ENCODE data around the gene NTSR2. TPM values are rescaled to one million over a fixed set of nuclear protein-coding genes. Genes with fewer than 3 reads are reported as not detected.

The NTSR2 gene, protein sequence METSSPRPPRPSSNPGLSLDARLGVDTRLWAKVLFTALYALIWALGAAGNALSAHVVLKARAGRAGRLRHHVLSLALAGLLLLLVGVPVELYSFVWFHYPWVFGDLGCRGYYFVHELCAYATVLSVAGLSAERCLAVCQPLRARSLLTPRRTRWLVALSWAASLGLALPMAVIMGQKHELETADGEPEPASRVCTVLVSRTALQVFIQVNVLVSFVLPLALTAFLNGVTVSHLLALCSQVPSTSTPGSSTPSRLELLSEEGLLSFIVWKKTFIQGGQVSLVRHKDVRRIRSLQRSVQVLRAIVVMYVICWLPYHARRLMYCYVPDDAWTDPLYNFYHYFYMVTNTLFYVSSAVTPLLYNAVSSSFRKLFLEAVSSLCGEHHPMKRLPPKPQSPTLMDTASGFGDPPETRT
- not detected in 2 replicates for total RNA-seq (2014; rRNA removed; shearing (Covaris generic))

GRCh38 chr2:11669454-11670291 is at the start of gene NTSR2:
Gene NTSR2, minus strand, starts transcription at chr2:11670195. Its CDS starts 66 bp downstream, at chr2:11670129.
- no peak for DNase-seq (ENCODE audit: low spot score)

GRCh38 chr2:11719230-11719977 is 49.4 kb upstream of the NTSR2 start:
- DNase-seq (ENCODE audit: low spot score), result no peak

DNA sequence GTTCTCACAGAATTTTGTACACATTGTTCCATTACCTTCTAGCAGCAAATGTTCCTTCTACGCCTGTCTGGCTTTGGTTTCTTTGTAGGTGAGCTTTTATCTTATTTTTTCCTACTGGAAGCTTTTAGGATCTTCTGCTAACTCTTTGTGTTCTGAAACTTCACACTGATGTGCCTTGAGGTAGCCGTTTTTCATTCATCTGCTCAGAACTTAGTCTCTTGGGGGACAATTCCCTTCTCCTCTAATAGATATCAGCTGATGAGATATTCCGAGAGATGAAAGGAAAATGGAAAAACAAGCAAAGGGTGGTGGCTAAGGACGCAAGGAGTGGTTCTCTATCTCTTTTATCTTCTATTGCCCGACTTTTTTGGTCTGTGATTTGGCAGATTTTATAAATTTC is 48.6 kb upstream of the NTSR2 start:
- no peak for DNase-seq (ENCODE audit: low spot score)

GRCh38 chr2:11717623-11718022 is 47.6 kb upstream of the NTSR2 start:
- no peak for DNase-seq (ENCODE audit: low spot score)

GRCh38 chr2:11716689-11717321 is 46.8 kb upstream of the NTSR2 start:
- no peak for DNase-seq (ENCODE audit: low spot score)

- no peak for DNase-seq (ENCODE audit: low spot score)
Measured at GRCh38 chr2:11715987-11716652, 46.1 kb upstream of the NTSR2 start.

GRCh38 chr2:11713815-11714214 is 43.8 kb upstream of the NTSR2 start:
- no peak for DNase-seq (ENCODE audit: low spot score)

GRCh38 chr2:11712866-11713265 is 42.9 kb upstream of the NTSR2 start:
- no peak for DNase-seq (ENCODE audit: low spot score)

DNA sequence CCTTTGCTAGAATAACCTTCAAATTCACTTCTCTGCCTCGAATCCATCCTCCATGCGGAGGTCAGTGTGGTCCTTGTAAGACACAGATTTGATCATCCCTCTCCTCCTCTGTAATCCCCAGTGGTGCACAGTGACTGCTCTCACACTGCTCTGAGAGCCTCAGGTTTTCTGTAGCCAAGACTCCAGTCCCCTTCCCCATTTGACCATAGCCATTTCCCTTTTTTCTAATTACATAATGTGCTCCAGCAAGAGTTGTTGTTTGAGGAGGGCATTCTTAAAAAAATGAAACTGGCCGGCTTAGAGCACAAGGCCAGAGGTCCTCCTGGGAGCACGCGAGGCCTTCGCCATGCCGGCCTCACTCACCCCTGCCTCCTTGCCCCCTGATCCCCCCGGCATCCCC is 41.8 kb upstream of the NTSR2 start:
- no peak for DNase-seq (ENCODE audit: low spot score)

GRCh38 chr2:11711354-11711716 is 41.3 kb upstream of the NTSR2 start:
- DNase-seq (ENCODE audit: low spot score), result no peak

DNA sequence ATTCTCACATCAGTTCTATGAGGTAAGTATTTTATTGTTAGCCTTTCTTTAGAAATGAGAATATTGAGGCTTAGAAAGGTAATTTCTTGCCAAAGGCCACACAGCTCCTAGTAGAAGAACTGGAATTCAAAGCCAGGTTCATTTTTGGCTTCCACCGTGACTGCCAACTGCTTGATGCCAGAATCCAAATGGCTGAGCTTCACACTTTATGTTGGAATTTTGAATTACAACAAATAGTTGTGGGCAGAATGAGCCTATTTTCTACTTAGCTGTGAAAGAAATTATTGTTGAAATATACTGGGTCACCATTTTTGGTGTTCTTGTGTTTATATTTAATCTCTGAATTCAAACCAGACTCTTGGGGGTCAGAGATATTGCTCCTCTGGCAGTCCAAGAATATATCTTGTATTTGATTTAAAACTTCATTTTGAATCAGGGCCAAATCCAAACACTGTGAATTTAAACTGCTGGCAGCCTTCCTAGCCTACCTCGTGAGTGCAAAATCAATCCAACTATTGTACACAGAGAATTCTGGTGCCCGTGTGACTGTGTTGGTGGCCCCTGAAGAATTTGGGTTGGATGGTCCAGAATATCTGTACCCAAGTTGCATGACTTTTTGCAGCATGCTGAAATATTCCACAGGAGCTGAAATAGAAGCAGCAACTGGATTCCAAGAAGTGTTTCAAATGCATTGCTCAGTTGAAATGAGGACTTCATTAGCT is 40.8 kb upstream of the NTSR2 start:
- no peak for DNase-seq (ENCODE audit: low spot score)

GRCh38 chr2:11710210-11710609 is 40.2 kb upstream of the NTSR2 start:
- peak; percentile 67 for DNase-seq (ENCODE audit: low spot score)

- no peak for DNase-seq (ENCODE audit: low spot score)
Measured at GRCh38 chr2:11709293-11709692, 39.3 kb upstream of the NTSR2 start.

- no peak for DNase-seq (ENCODE audit: low spot score)
Measured at GRCh38 chr2:11708106-11708505, 38.1 kb upstream of the NTSR2 start.

DNA sequence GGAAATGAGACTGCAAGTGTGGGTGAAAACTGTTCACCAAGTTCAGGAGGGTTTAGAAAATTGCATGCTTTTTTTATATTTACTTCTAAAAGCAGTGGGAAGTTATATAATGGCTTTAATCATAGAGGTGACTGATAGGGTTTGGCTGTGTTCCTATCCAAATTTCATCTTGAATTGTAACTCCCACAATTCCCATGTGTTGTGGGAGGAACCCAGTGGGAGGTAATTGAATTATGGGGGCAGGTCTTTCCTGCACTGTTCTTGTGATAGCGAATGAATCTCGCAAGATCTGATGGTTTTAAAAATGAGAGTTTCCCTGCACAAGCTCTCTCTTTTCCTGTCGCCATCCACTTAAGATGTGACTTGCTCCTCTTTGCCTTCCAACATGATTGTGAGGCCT is 35.7 kb upstream of the NTSR2 start:
- DNase-seq (ENCODE audit: low spot score), result no peak

GRCh38 chr2:11705063-11705462 is 35.1 kb upstream of the NTSR2 start:
- no peak for DNase-seq (ENCODE audit: low spot score)

DNA sequence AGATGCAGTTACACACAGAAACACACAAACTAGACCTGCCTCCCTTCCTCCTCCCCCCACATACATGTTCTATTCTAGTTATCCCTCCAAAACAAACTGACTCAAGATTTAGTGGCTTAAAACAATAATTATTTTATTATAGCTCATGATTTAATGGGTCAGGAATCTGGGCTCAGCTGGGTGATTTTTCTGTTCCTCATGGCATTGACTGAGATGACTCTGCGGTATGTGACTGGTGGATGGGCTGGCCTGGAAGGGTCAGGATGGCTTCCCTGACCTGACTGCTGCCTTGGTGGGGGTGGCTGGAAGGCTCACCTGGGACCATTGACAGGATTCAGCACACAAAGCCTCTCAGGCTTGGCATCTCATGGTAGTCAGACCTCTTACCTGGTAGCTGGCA is 33.7 kb upstream of the NTSR2 start:
- DNase-seq (ENCODE audit: low spot score), result peak; percentile 33

DNA sequence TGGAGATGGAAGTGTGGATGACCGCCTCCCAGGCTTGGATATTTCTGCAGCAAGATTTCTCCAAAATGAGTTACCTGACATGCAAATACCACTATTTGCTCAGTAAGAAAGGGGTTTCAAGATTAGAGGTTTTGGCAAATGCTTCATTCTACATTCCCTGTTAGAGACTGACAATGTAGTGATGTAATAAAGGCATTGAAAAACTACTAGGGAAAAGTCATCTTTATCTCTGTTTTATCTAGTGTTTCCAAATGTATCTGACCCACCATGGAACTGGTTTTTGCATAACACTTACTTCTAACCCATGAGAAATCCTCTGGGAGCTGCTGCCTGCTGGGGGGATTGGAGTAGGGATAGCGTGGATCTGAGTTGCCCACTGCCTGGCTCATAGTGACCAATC is 33.0 kb upstream of the NTSR2 start:
- no peak for DNase-seq (ENCODE audit: low spot score)

GRCh38 chr2:11701751-11702301 is 31.8 kb upstream of the NTSR2 start:
- no peak for DNase-seq (ENCODE audit: low spot score)

DNA sequence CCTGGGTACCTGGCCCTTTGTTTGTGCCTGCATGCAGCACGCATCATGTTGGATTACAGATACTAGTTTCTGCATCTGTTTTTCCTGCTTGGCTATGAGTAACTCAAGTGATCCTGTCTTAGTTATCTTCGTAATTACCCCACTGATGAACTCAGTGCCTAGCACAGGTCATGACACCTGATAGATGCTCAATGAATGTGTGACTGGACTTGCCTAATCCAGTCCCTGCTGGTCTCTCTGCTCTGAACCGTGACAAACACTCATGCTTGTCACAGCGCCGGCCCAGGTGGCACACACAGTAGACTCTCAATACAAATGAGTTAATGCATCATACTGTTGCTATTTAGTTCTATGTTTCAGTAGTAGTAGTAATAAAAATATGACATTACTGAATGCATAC is 31.2 kb upstream of the NTSR2 start:
- DNase-seq (ENCODE audit: low spot score), result no peak

All from A172 (cell line).